HG03103 (cell line): Measurements from ENCODE around the gene VWA5B2.

Experiments
- ATAC-seq: cut with Tn5 transposase; IDR thresholded peaks from one replicate; pipeline ENCODE4 v1.9.1; 2021; ENCODE audit warnings: low read depth; ENCODE audit not compliant: unreplicated experiment

VWA5B2 gene

DNA sequence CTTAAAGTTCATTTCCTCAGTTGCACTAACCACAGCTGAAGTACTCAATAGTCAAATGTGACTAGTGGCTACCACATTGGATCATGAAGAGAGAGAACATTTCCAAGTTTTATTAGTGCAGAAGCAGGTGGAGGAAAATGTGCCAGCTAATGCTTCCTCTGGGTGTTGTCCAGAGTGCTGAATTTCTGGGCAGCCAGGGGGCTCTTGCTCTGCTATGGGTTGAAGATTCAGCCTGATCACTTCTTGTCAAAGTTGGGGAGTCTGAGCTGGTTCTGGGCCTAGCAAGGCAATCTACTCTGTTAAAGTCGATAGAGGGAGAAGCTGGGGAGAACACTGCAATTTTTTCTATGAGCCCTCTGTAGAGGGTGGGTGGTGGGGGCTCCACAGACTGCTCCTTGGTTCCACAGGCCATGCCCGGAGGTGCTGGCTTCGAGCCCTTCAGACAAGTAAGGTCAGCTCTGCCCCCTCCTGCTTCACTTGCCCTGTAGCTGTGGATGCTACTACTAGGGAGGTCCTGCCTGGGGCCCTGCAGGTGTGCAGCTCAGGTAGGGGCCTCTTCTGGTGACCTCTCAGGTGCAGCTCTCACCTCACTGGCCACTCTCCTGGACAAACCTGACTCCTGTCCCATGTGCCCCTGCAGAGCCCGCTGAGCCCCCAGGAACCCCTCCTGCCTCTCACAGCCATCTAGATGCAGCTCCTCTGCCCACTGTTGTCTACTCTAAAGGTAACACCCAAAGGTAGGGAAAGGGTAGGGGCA, 11.2 kb downstream of the VWA5B2 start:
- ATAC-seq: no peak

DNA sequence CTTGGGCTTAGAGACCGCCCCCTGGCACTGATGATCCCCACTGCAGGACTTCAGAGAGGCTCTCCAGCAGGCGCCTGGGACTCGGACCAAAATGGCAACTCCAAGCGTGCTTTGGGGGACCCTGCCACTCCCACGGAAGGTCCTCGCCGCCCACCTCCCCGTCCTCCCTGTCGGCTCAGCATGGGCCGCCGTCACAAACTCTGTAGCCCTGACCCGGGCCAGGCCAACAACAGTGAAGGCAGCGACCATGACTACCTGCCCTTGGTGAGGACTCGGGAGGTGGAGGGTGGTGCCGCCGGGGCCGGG, 11.7 kb downstream of the VWA5B2 start:
- no peak for ATAC-seq

DNA sequence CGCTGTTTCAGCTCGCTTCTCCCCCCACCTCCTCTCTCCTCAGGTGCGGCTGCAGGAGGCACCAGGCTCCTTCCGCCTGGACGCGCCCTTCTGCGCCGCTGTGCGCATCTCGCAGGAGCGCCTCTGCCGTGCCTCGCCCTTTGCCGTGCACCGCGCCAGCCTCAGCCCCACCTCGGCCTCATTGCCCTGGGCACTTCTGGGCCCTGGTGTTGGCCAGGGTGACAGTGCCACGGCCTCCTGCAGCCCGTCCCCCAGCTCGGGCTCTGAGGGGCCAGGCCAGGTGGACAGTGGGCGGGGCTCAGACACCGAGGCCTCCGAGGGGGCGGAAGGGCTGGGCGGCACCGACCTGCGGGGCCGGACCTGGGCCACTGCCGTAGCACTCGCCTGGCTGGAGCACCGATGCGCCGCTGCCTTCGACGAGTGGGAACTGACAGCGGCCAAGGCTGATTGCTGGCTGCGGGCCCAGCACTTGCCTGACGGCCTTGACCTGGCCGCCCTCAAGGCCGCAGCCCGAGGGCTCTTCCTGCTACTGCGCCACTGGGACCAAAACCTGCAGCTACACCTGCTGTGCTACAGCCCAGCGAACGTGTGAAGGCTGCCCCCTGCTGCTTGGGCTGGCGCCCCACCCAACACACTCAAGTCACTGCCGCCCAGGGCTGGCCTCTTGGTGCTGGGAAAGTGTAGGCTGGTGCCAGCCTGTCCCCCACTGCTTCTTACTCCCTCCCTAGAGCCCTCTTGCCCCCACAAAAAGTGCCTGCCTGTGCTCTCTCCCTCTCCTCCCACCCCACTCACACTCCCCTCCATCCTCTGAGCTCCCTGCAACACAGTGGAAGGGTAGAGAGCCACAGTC, 12.3 kb downstream of the VWA5B2 start:
- ATAC-seq: no peak

DNA sequence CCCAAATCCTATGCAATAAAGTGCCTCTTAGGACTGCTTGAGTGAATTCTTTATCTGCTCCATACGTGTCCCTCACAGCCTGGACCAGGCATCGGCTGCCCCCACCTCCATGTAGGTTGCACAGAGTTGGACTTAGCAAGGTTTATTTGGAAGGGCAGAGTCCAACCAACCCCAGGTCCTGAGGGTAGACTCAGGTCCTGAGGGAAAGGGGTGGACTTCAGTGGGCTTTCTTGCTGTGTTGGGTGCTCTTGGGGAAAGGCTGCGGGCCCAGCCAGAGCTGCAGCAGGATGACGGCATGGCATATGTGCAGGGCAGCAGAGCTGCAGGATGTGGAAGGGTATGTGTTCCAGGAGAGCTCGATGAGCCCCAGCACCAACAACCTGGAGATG, 12.9 kb downstream of the VWA5B2 start:
- ATAC-seq: no peak

DNA sequence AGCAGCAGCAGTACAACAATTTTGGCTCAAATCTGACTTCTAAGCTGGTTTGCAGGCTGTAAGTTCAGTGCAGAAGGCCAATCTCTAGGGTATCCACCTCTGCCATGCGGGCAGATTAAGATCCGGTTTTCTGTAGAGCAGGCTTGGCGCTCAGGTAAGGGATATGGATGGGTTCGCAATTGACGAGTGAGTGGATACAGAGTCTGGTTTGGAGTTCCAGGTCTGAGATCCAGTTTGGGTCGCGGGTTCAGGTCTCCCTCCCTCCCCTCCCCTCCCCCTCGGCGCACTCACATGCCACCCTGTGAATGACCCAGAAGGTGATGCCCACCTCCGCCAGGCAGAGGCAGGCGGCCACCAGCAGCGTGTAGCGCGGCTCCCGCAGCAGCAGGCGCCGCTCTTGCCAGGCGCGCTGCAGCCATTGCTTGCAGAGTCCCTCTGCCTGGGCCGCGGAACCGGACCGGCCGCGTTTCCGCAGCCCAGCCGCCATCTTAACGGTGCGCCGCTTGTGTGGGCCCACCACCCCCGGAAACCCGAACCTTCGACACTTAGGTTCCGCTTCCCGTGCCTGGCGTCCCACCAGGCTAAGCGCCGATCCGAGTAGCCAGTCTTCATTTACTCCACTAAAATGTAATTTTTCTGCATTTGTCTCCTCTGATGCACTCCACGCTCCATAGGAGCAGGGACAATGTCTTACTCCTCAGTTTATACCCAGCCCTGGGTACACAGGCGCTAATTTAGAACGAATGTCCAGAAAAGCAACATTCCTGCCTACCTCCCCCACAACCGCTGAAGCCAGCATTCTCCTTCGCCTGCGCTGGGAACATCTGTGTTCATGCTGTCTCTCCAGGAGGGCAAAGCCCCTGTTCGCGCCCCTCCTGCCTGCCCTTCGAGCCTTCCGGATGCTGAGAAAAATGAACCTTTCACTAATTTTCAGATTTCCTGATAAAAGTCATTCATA, 19.3 kb downstream of the VWA5B2 start, which contains the start of gene ALG3:
Gene ALG3, minus strand, starts transcription at position 509 of the 958 bp plus-strand sequence. Its CDS starts 22 bp downstream, at position 487.
- ATAC-seq: peak; percentile 41

DNA sequence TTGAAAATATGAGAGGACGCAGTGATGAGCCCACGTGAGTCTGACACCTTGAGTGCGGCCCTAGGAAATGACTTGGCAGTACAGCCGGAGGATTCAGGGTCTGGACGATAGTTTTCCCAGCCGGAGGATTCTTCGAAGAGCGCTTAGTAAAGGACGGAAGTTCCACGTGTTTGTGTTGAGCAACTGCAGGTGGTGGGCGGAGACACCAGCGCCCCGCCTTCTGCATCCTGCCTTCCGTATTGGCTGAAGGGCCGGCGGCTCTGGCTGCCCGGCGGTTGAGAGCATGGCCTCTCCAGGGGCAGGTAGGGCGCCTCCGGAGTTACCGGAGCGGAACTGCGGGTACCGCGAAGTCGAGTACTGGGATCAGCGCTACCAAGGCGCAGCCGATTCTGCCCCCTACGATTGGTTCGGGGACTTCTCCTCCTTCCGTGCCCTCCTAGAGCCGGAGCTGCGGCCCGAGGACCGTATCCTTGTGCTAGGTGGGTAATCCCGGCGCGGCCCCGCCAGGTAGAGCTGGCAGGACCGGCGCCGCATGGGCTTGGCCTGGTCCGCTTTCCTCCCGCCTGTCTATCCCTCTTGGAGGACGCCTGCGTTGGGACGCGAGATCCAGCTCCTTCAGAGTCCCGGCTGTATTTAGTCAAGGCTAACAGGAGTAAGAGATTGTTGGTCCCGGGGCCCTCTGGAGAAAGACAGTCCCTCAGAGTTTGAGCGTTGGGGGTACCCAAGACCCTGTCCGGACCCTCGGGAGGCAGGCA, 20.2 kb downstream of the VWA5B2 start, which contains the start of gene EEF1AKMT4:
Gene EEF1AKMT4, plus strand, starts transcription at position 261 of the 755 bp plus-strand sequence. Its CDS starts 23 bp downstream, at position 284.
- peak; percentile 78 for ATAC-seq

DNA sequence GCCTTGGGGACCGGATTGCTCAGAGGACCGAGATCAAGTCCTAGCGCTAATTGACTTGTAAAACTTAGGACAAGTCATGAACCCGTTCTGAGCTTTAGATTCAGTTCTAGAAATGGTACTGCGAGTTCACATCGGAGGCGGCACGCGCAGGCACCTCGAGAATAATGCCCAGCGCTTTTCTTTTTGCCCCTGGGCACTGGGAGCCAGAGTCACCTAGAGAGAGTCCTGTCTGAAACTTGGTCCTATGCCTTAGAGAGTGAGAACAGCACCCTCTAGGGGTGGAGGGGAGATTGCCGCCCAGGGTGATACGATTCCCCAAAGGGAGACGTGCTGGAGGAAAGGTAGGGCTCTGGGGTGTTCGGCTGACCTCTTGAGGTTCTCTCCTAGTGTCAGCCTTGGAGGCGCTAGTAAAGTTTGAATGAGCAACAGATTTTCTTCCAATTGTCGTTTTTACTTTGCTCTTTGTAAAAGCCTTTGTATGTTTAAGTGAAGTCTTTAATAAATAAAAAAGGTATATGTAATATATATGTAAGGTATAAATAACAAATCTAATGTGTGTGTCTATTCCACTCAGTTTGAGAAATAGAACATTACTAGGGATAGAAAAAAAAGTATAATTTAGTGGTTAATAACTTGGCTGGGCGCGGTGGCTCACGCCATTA, 20.9 kb downstream of the VWA5B2 start:
- peak; percentile 58 for ATAC-seq

DNA sequence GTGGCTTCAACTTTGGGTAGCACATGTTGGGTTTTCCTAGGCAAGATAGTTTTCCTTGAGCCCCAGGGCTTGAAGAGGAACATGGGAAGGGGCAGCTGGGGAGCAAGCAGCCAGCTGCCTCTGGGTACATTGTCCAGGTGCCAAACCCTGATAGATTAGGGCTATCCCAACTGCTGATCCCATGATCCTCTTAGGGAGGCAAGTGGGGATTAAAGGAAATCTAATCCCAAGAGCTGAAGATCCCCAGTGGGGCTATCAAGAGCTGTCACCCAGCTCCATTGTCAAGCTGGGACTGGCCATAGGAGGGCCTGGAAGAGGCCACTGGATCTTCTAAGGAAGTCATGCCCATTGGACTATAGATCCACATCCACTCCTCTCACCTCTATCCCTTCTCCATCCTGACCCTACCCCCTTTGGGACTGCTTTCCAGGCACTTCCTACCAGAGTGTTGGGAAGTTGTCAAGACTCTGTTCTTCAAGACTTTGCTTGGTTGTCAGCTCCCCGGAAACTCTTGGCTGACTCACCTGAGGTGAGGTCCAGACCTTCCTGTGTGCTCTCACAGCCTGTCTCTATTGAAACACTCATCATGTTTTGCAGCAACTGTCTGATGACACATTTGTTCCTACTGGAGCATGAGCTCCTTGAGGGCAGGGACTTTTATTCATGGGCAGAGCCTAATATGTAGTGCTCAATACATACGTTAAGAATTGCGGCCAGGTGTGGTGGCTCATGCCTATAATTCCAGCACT, 26.1 kb downstream of the VWA5B2 start:
- ATAC-seq: no peak

DNA sequence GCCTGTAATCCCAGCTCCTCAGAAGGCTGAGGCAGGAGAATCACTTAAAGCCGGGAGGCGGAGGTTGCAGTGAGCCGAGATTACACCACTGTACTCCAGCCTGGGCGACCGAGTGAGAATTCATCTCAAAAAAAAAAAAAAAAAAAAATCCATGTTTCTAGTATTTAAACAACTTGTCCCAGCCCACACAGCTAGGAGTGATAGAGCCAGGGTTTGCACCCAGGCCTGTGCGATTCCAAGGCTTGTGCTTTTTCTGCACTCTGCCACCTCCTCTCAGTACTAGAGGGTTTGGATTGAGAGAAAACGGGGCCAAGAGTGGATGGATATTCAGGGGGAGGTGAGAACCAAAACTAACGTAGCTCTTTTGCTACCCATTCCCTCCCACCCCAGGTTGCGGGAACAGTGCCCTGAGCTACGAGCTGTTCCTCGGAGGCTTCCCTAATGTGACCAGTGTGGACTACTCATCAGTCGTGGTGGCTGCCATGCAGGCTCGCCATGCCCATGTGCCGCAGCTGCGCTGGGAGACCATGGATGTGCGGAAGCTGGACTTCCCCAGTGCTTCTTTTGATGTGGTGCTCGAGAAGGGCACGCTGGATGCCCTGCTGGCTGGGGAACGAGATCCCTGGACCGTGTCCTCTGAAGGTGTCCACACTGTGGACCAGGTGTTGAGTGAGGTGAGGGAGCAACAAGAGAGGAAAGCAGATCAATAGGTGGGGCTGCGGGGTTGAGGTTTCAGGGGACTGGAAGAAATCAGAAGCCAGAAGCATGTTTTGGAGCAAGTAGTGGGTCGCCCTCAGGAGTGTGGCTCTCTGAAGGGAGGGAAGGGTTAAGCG, 27.9 kb downstream of the VWA5B2 start:
- ATAC-seq: no peak

DNA sequence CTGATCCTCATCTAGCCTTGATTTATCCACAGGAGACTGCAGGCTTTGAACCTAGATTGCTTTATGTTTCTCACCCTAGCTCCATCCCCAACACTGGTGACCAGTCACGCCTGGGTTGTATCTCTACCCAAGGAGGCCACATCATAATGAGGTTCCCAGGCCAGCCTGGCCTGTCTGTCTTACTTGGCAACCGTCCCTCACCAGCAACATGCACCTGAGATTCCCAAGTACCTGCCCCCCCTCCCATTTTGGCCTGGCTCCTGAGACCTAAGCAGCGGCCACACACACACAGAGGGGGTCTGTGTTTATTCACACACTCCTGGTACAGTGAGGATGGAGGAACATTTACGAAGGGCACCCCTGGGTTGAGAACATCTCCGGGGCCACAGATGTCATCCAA, 29.5 kb downstream of the VWA5B2 start:
- ATAC-seq: no peak

DNA sequence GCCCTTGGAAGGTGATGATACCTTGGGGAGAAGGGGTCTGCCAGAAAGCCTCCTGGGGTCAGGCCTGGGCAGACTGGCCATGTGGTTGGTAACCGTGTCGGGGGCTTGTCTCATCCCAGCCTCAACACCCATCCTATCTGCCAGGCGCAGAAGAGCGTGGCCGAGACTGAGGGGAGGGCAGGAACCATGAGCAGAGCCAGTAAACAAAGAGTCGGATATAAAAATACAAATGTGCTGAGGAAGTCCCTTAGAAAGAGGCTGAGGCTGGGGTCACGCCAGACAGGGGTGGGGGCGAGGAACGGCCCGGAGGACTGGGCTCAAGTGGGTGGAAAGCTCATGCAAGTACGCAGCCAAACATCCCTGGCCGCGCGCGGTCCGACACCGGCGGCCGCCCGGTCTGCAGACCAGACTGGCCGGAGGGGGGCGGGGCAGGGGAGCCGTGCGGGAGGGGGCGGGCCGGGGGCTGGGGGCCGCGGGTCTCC, 30.1 kb downstream of the VWA5B2 start:
- ATAC-seq: no peak

DNA sequence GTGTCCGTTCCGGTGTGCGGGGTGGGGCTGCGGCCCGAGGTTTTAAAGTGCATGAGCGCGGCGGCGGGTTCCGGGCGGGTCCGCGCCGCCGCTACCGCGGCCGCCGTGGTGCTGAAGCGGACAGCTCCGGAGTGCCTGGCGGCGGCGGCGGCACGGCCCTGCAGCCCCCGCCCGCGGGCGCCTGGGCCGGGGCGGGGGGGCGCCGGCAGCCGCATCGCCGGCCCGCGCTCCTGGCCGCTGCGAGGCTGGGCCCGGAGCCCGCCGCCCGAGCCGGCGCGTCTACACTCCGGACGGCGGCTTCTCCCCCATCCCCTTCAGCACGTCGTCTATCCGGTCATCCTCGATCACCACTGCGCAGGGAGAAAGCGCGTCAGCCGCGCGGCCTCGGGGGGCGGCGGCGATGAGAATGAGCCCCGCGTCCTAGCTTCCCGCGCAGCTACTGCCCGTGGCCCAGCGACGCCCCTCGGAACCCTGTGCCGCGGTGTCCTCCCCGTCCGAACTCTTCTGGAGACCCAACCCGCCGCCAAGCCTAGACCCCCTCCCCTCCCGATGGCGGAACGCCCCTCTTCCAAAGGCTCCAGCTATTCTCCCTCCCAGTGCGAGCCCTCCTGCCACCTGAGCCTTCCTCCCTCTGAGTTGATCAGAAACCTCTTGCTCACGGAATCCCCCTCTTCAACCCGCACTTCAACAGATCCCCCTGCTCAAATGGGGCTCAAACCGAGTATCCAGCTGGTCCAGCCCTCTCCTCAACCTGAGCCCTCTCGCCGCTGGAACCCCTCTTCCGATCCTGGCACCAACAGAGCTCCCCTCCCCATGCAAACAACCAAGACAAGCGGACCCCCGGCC, 30.7 kb downstream of the VWA5B2 start:
- ATAC-seq: no peak

DNA sequence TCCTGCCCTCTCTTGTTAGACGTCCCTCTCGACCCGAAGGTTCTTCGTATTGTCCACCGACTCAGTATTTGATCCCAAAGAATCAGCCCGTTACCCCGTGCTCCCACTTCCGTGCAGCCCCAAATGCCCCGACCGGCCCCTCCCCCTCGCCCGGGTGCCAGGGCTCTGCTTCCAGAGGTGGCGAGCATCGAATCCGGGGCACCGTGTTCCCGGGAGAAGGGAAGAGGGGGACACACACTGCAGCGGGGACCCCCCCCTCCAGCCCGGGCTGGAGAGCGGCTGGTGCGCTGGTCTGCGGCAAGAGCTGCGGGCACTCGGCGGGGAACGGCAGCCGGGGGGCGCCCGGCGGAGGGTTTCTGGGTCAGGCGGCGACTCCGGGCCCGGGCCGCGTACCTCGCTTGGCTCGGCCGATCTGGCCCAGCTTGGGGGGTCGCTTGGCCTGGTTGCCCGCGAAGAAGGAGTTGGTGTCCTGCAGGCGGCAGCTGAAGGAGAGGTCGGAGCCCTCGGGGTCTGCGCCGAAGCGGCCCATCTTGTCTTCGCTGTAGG, 31.4 kb downstream of the VWA5B2 start:
- ATAC-seq: no peak

DNA sequence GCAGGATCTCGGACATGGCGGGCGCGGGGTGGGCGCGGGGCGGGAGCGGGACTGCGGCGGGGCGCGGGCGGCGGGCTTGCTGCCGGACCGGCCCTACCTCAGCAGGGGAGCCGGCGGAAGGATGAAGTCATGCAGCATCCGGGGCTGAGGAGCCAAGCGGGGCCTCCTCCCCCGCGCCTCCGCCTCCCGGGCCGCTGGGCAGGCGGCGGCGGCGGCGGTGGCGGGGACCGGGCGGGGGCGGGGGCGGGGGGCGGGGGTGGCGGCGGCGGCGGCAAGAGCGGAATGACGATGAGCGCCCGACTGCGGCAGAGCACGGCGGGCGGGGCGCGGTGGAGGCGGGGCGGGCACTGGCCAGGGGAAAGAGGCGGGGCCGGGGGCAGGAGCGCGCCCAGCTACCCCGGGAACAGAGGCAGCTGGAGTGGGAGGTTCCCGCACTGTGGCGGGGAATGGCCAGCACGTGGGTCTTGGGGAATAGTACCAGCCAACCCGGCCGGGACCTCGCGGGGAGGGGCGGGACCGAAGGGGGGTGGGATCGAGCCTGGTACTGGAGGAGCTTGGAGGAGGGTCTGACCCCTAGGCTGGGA, 32.0 kb downstream of the VWA5B2 start, which contains the start of gene CAMK2N2:
Gene CAMK2N2, minus strand, starts transcription at position 284 of the 584 bp plus-strand sequence. Its CDS starts 268 bp downstream, at position 16.
- ATAC-seq: no peak

DNA sequence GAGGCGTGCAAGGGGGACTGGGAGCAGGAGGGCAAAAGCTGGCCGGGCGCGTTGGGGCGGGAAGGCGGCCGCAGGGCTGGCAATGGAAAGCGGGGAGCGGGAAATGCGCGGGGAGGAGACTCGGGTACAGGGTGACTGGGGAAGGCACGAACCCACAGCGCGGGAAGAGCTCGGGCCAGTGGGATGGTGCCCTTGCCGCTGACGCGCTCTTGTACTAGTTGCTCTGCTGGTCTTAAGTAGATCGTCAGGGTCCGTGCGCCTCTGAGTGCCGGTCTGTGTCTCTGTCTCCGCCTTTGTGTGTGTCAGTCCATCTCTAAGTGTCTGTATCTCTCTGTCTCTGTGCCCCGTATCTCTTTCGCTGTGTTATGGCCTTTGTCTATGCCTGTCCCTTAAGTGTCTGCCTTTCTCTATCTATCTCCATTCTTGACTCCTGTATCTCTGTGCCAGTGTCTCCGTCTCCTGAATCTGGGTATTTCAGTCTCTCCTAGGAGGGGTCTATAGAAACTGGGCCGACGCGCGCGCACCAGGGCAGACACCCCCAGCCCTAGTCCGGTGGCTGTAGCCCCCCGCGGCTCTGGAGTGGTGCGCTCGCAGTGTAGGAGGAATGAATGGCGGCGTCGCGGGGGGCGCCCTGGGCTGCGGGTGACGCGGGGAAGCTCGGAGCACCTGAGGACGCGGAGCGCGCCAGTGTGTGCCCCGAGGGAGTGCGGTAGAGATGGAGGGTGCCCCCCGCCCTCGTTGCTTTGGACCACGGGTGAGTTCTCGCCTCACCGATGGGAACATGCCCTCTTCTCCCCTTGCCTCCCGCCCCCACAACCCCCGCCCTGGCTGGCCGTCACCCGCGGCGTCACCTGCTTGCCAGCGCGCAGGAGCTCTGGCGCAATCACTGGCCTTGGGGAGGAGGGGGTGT, 32.7 kb downstream of the VWA5B2 start:
- ATAC-seq: no peak
